HCT116 (cell line): ENCODE results near the gene SRL. TPM values are rescaled to one million over a fixed set of nuclear protein-coding genes. Genes with fewer than 3 reads are reported as not detected.

Source experiments
- ATAC-seq: fragments of 200-7000 bp; cut with Tn5 transposase; 2 replicates; pipeline ENCODE4 v1.9.1; 2020; ENCODE audit warnings: mild to moderate bottlenecking, moderate library complexity
- BruUV-seq: library from RNA; stranded (reverse); fragments of 400-500 nt; replicated peaks from 2 replicates; lab custom pipeline; 2021; lab: Mats Ljungman, UMichigan
- CTCF ChIA-PET: fragments of 300-600 bp; sonication (Branson Sonifier 250); formaldehyde crosslinking; loops from one replicate; lab custom pipeline; 2021; ENCODE audit warnings: antibody characterized with exemption; lab: Charles Lee
- POLR2A ChIA-PET: fragments of 300-600, 350-600 bp; sonication (Branson Sonifier 250); formaldehyde crosslinking; loops from one replicate; lab custom pipeline; 2021; ENCODE audit warnings: antibody characterized with exemption; lab: Charles Lee
- RAD21 ChIA-PET, 2 experiments: fragments of 300-600 bp; sonication (Branson Sonifier 250); formaldehyde crosslinking; loops; one replicate each; lab custom pipeline; 2023; ENCODE audit warnings: low total read pairs in 2 of 2; ENCODE audit not compliant: uncharacterized antibody in 2 of 2, unreplicated experiment in 2 of 2, low non-redundant PET in 1 of 2; lab: Charles Lee
- DNase-seq: peaks from one replicate; pipeline ENCODE4 v3.0.0-alpha.2; 2010; ENCODE audit warnings: low read depth, low spot score
- H2AFZ ChIP-seq: fragments of 200-600 bp; shearing (Covaris generic), sonication (generic); 2 replicates; pipeline ENCODE4 v1.6.1; 2017; ENCODE audit warnings: low read depth, mixed run types, mixed read lengths, antibody characterized with exemption, low read length; ENCODE audit not compliant: poor library complexity, severe bottlenecking
- H3K27ac ChIP-seq: 2 replicates; pipeline ENCODE4 v1.5.1; 2012; ENCODE audit warnings: low read depth, low read length
- H3K27me3 ChIP-seq: fragments of 200-600 bp; sonication (generic); 2 replicates; pipeline ENCODE4 v1.6.1; 2016; ENCODE audit warnings: mixed run types, low read length, mixed read lengths; ENCODE audit not compliant: insufficient read depth
- H3K36me3 ChIP-seq, 2 experiments: fragments of 200-500 bp in 1 of 2; fragments of 200-600 bp in 1 of 2; sonication (Bioruptor generic) in 1 of 2; sonication (generic) in 1 of 2; 2 replicates each; pipeline versions ENCODE4 v1.5.1 to v1.6.1; 2014 to 2016; ENCODE audit warnings: low read length in 2 of 2, inconsistent platforms in 1 of 2, mixed read lengths in 1 of 2, mixed run types in 1 of 2; ENCODE audit not compliant: insufficient read depth in 2 of 2, control insufficient read depth in 1 of 2
- H3K4me1 ChIP-seq, 2 experiments: fragments of 200-600 bp in 1 of 2; sonication (generic) in 1 of 2; 2 replicates each; pipeline versions ENCODE4 v1.5.1 to v1.6.1; 2012 to 2017; ENCODE audit warnings: low read length in 2 of 2, inconsistent platforms in 1 of 2, mild to moderate bottlenecking in 1 of 2, mixed read lengths in 1 of 2, mixed run types in 1 of 2, moderate library complexity in 1 of 2; ENCODE audit not compliant: insufficient read depth in 2 of 2, control insufficient read depth in 1 of 2
- H3K4me2 ChIP-seq: fragments of 200-600 bp; sonication (generic); 2 replicates; pipeline ENCODE4 v1.6.1; 2017; ENCODE audit warnings: mixed run types, low read length, mixed read lengths
- H3K4me3 ChIP-seq, 2 experiments: fragments of 200-600 bp in 1 of 2; sonication (generic) in 1 of 2; replicated peaks in 1 of 2; 2 replicates each; pipeline ENCODE4 v1.5.1; 2011 to 2016; ENCODE audit warnings: low read length in 2 of 2, control low read depth in 1 of 2, low read depth in 1 of 2, mild to moderate bottlenecking in 1 of 2, mixed read lengths in 1 of 2, mixed run types in 1 of 2
- H3K79me2 ChIP-seq: fragments of 200-600 bp; sonication (generic); 2 replicates; pipeline ENCODE4 v1.6.1; 2017; ENCODE audit warnings: mild to moderate bottlenecking, mixed run types, low read length, moderate library complexity, mixed read lengths; ENCODE audit not compliant: insufficient read depth
- H3K9ac ChIP-seq: fragments of 200-600 bp; sonication (generic); 2 replicates; pipeline ENCODE4 v1.6.1; 2016; ENCODE audit warnings: low read length, mixed read lengths
- H3K9me2 ChIP-seq: fragments of 200-600 bp; sonication (generic), shearing (Covaris generic); 2 replicates; pipeline ENCODE4 v1.6.1; 2017; ENCODE audit warnings: mixed run types, mild to moderate bottlenecking, moderate library complexity; ENCODE audit not compliant: insufficient read depth
- H3K9me3 ChIP-seq, 2 experiments: fragments of 200-500 bp in 1 of 2; fragments of 200-600 bp in 1 of 2; sonication (Bioruptor generic) in 1 of 2; sonication (generic) in 1 of 2; 2 replicates each; pipeline ENCODE4 v1.6.1; 2014 to 2017; ENCODE audit warnings: low read length in 2 of 2, mixed read lengths in 2 of 2, inconsistent platforms in 1 of 2, low read depth in 1 of 2, mild to moderate bottlenecking in 1 of 2, mixed run types in 1 of 2, moderate library complexity in 1 of 2; ENCODE audit not compliant: control insufficient read depth in 1 of 2, insufficient read depth in 1 of 2
- H4K20me1 ChIP-seq: fragments of 200-600 bp; sonication (generic), shearing (Covaris generic); 2 replicates; pipeline ENCODE4 v1.6.1; 2017; ENCODE audit warnings: mixed run types, mild to moderate bottlenecking, moderate library complexity; ENCODE audit not compliant: insufficient read depth
- ATF3 ChIP-seq: IDR thresholded peaks from 2 replicates; pipeline ENCODE4 v1.6.1; 2012
- CEBPB ChIP-seq: IDR thresholded peaks from 2 replicates; pipeline ENCODE4 v1.6.1; 2012; ENCODE audit warnings: low read depth
- ELF1 ChIP-seq: IDR thresholded peaks from 2 replicates; pipeline ENCODE4 v1.6.1; 2012; ENCODE audit warnings: low read depth, borderline replicate concordance
- EZH2 ChIP-seq: fragments of 200-600 bp; sonication (generic); IDR thresholded peaks from 2 replicates; pipeline ENCODE4 v1.6.1; 2017; ENCODE audit warnings: antibody characterized with exemption, mixed run types
- EZH2phosphoT487 ChIP-seq: fragments of 200-600 bp; IDR thresholded peaks from 2 replicates; pipeline ENCODE4 v1.6.1; 2018; ENCODE audit warnings: antibody characterized with exemption, borderline replicate concordance
- MAX ChIP-seq: IDR thresholded peaks from 2 replicates; pipeline ENCODE4 v1.6.1; 2012
- POLR2AphosphoS5 ChIP-seq: IDR thresholded peaks from 2 replicates; pipeline ENCODE4 v1.6.1; 2011; ENCODE audit warnings: mild to moderate bottlenecking, low read depth, low read length, moderate library complexity
- RAD21 ChIP-seq: IDR thresholded peaks from 2 replicates; pipeline ENCODE4 v1.6.1; 2012; ENCODE audit warnings: low read depth, mild to moderate bottlenecking
- REST ChIP-seq: IDR thresholded peaks from 2 replicates; pipeline ENCODE4 v1.6.1; 2012; ENCODE audit warnings: low read depth
- SIN3A ChIP-seq: IDR thresholded peaks from 2 replicates; pipeline ENCODE4 v1.6.1; 2012; ENCODE audit warnings: low read depth
- SRF ChIP-seq: IDR thresholded peaks from 2 replicates; pipeline ENCODE4 v1.6.1; 2012; ENCODE audit warnings: low read depth
- TCF7L2 ChIP-seq: IDR thresholded peaks from 2 replicates; pipeline ENCODE4 v1.7.0; 2011; ENCODE audit warnings: borderline replicate concordance, inconsistent platforms; ENCODE audit not compliant: insufficient read depth, insufficient read length; ENCODE audit errors: extremely low read depth
- YY1 ChIP-seq: IDR thresholded peaks from 2 replicates; pipeline ENCODE4 v1.6.1; 2011; ENCODE audit warnings: low read length, low read depth, moderate library complexity, mild to moderate bottlenecking; ENCODE audit not compliant: insufficient replicate concordance; ENCODE audit errors: extremely low read depth
- ZFX ChIP-seq: fragments of 450-650 bp; IDR thresholded peaks from 2 replicates; pipeline ENCODE4 v1.6.1; 2017
- ZNF274 ChIP-seq: fragments of 200-500 bp; sonication (Bioruptor generic); IDR thresholded peaks from 2 replicates; pipeline ENCODE4 v1.6.1; 2014; ENCODE audit warnings: mild to moderate bottlenecking, low read depth, low read length, inconsistent platforms
- intact Hi-C: fragments of 100-400 bp; cut with micrococcal nuclease; formaldehyde crosslinking; loops from 2 replicates; pipeline ENCODE4 v1.10.0; 2022
- total RNA-seq: library from RNA; stranded (reverse); gene quantifications from one replicate; pipeline ENCODE4 v1.2.1, GENCODE V29; 2021; ENCODE audit not compliant: unreplicated experiment

The SRL gene
- total RNA-seq, 1 experiment from 2014 or later = not detected

GRCh38 chr16:4218202-4218601 is 23.7 kb downstream of the SRL start:
- H3K9me3 ChIP-seq = no peaks in the 10 kb centered on the region
- H3K36me3 ChIP-seq = no peaks in the 10 kb centered on the region
- no peak overlapping the region for H3K27ac ChIP-seq
- ChIA-PET CTCF (no interaction called here), RAD21 (no interaction called here), POLR2A (no interaction called here)
- TF ChIP-seq ZFX (no peak), EZH2phosphoT487 (no peak), ATF3 (no peak), MAX (no peak), RAD21 (no peak), YY1 (no peak), SRF (no peak), ZNF274 (no peak), EZH2 (no peak), POLR2AphosphoS5 (no peak), TCF7L2 (no peak), SIN3A (no peak), ELF1 (no peak), REST (no peak), CEBPB (no peak)
- ATAC-seq (no peak), DNase-seq (no peak)
- H3K79me2 ChIP-seq = no peaks in the 10 kb centered on the region
- H3K4me3 ChIP-seq = no peak overlapping the region
- H3K9me2 ChIP-seq = no peaks in the 10 kb centered on the region
- H3K9ac ChIP-seq = no peak overlapping the region
- no TSS peak for BruUV-seq
- no peak overlapping the region for H2AFZ ChIP-seq
- H3K4me1 ChIP-seq = peaks cover 7 to 24% of the 10 kb centered on the region in 2 experiments
- no peak overlapping the region for H3K4me2 ChIP-seq
- no peaks in the 10 kb centered on the region for H3K27me3 ChIP-seq
- intact Hi-C loops = no loop called here
- no peaks in the 10 kb centered on the region for H4K20me1 ChIP-seq
